CD4-positive, alpha-beta T cell treated with Interleukin-1 beta for 1 hour (primary cell): Measurements from ENCODE around the gene C2orf92.
A peak's percentile ranks its signal among the peaks of the same experiment; 100 is the strongest.

Experiments used
- DNase-seq, 2 donors: peaks; one replicate each; pipeline ENCODE4 v3.0.0-alpha.2; 2020 to 2022

C2orf92 gene

DNA sequence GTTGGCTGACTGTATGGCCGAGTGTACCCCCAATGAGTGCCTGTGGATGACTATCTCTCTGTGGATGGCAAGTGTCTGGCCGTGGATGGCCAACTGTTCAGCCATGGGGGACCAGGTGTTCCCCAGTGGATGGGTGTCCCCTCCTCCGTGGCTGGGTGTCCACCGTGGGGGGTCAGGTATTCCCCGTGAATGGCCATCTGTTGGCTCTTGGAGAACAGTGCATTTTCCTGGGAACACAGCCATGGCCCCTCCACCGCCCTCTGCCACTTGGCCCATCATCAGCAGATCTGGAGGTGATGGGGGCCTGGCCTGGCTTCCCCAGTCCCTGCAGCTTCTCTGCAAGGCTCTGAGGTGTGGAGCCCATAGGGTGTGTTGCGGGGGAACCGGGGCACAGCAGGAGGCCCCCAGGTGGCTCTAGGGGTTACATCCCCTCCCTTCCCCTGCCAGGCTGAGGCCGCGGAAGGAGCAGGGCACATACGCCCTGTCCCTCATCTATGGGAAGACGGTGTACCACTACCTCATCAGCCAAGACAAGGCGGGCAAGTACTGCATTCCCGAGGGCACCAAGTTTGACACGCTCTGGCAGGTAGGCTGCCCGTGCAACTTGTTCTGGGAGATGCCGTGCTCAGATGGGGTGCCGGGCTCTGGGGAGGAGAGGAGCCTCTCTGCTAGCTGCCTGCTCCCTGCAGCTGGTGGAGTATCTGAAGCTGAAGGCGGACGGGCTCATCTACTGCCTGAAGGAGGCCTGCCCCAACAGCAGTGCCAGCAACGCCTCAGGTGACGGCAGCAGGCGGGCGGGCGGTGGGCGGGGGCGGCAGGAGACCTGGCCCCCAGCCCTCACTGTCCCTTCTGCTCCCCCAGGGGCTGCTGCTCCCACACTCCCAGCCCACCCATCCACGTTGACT, 63.2 kb downstream of the C2orf92 start:
- no peak for DNase-seq

DNA sequence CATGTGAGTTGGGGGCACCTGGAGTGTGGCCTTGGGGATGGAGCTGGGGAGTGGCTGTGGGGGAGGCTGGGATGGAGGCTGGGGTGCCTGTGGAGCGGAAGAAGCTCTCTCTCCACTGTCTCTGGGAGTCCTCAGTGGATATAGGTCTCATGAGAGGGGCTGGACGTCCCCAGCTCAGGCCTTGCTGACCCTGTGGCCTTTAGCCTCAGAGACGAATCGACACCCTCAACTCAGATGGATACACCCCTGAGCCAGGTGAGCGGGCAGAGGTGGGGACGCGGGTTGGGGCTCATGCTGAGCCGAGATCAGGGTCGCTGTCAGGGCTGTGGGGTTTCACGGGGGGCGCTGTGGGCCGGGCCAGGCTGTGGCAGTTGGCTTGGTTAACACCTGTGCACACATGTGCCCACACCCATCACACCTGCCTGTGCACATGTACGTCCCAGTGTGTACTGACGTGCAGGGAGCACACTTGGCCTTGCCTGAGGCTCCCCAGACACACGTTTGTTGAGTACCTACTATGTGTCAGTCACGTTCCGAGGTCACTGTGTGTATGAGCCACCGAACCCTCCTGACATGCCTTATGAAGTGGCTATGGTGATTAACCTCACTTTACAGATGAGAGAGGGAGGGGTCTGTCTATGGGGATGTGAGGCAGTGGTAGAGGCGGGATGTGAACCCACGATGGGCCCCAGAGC, 64.0 kb downstream of the C2orf92 start:
- DNase-seq, result no peak

GRCh38 chr2:97734061-97735051, 64.8 kb downstream of the C2orf92 start:
- no peak for DNase-seq

DNA sequence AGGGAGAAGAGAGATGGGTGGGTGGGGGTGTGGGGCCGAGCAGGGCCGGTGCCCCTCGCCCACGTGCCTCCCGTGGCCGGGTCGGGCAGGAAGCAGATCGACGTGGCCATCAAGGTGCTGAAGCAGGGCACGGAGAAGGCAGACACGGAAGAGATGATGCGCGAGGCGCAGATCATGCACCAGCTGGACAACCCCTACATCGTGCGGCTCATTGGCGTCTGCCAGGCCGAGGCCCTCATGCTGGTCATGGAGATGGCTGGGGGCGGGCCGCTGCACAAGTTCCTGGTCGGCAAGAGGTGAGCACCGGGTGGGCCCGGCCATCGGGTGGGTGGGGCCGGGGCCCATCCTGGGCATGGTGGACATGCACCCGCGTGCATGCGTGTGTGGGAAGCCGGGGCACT, 65.6 kb downstream of the C2orf92 start:
- no peak for DNase-seq

DNA sequence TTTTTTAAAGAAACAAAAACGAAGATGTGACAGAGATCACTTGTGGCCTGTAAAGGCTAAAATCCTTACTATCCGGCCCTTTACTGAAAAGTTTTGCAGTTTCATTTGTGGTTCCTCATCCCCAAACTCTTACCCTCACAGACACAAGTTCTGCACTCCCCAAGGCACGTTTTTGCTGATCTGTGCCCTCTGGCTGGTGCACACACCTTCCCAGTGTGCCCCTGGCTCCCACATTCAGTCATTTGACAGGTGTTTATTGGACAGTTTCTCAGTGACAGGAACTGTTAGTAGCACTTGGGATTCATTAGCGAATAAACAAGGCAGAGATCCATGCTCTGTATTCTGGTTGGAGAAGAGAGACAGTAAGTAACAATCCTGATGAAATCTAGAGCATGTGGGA, 66.7 kb downstream of the C2orf92 start:
- no peak for DNase-seq

DNA sequence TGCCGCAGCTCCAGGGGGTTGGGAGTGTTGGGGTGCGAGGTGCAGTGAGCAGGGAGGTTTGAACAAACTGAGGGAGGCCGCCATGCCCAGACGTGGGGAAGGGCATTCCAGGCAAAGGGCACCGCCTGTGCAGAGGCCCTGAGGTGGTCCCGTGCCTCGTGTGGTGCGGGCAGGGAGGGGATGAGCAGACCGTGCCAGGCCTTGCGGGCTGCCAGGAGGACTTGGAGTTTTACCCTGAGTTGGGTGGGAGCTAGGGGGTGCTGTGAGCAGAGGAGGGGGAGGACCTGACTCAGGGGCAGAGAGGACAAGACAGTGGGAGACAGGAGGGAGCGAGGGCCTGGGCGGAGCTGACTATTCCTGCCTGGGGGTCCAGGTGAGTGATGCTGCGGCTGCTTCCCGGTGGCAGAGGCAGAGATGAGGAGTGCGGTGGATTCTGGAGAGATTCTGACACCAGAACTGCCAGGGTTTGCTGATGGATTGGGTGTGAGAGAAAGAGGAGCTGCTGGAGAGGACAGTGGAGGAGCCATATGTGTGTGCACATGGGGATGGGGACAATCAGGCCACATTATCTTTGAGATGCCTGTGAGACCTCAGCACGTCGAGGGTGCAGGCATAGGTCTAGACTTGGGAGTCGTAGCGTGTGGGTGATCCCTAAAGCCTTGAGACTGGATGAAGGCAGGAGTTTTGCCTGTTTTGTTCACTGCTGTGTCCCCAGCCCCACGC, 67.3 kb downstream of the C2orf92 start:
- DNase-seq, result no peak

DNA sequence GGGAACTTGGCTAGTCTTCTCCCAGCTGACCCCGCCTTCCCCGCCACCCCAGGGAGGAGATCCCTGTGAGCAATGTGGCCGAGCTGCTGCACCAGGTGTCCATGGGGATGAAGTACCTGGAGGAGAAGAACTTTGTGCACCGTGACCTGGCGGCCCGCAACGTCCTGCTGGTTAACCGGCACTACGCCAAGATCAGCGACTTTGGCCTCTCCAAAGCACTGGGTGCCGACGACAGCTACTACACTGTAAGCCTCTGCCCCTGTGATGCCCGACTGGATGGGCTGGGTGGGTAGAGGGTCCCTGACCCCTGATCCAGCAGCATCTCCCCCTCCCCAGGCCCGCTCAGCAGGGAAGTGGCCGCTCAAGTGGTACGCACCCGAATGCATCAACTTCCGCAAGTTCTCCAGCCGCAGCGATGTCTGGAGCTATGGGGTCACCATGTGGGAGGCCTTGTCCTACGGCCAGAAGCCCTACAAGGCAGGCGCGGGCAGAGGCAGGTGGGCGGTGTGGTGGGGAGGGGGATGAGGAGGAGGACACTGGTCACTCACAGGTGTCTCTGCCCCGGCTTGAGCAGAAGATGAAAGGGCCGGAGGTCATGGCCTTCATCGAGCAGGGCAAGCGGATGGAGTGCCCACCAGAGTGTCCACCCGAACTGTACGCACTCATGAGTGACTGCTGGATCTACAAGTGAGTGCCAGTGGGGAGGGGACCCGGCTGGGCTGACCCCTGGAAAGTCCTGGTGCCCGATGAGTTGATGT, 68.1 kb downstream of the C2orf92 start:
- DNase-seq, result no peak

- no peak for DNase-seq
These were observed 68.9 kb downstream of the C2orf92 start for GRCh38 chr2:97738179-97739019.

DNA sequence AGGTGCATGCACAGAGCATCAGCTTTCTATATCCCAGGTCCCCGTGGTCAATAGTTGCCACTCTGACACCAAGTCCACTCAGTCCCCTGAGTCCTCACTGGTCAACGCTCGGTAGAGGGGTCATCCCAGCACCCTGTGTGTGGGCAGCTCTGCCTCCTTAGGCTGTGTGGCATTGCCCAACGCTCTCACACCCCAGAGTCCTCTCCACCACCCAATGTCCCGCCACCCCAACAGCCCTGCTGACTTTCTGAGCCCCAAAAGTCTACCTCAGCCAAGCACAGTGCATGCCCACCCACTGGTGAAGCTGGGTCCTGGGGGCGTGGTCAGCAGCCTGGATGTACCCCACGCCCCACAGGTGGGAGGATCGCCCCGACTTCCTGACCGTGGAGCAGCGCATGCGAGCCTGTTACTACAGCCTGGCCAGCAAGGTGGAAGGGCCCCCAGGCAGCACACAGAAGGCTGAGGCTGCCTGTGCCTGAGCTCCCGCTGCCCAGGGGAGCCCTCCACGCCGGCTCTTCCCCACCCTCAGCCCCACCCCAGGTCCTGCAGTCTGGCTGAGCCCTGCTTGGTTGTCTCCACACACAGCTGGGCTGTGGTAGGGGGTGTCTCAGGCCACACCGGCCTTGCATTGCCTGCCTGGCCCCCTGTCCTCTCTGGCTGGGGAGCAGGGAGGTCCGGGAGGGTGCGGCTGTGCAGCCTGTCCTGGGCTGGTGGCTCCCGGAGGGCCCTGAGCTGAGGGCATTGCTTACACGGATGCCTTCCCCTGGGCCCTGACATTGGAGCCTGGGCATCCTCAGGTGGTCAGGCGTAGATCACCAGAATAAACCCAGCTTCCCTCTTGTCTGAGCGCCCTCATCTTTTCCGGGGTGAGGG, 69.7 kb downstream of the C2orf92 start:
- DNase-seq, result no peak

- DNase-seq, result no peak
These were observed 70.4 kb downstream of the C2orf92 start for GRCh38 chr2:97739893-97740245.

- peak; percentile 48 to 55 for DNase-seq
These were observed 71.2 kb downstream of the C2orf92 start for GRCh38 chr2:97740590-97741182.

- DNase-seq, result no peak
These were observed 71.7 kb downstream of the C2orf92 start for GRCh38 chr2:97741251-97741650.

- DNase-seq, result no peak
These were observed 72.2 kb downstream of the C2orf92 start for GRCh38 chr2:97741686-97742085.

- DNase-seq, result peak; percentile 16 to 35
These were observed 72.9 kb downstream of the C2orf92 start for GRCh38 chr2:97742381-97742847.

DNA sequence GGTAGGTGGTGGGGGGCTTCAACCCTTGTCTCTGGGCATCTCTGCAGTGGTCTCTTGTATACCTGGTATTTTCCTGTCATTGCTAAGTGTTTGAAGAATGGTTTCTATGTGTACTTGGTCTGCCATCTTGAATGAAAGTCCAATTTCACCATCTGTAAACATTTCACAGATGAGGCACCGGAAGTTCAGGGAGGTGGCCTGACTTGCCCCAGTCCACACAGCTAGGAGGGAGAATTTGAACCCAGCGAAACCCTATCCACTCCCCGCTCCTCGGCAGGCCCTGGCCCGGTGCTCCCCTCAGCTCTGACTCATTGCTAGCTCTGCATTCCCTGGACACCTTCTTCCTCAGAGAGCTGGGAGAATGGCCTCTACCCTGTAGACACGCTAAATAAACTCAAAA, 74.4 kb downstream of the C2orf92 start:
- no peak for DNase-seq

DNA sequence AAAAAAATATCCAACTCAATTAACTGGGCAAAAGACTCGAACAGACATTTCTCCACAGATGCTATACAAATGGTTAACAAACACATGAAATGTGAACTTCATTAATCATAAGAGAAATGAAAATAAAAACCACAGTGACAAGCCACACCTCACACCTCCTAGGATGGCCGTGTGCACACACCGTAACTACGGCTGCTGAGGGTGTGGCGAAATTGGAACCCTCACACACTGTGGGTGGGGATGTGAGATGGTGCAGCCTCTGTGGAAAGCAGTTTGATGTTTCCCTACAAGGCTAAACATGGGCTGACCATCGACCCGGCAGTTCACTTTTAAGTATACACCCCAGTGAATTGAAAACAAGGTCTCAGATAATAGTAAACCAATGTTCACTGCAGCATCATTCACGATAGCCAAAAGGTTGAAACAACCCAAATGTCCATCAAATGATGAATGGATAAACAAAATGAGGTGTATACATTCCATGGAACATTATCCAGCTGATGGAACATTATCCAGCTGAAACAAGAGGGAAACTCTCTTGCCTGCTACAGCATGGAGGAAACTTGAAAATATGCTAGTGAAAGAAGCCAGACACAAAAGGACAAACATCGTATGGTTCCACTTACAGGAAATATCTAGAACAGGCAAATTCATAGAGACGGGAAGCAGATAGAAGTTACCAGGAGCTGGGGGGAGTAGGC, 76.1 kb downstream of the C2orf92 start:
- DNase-seq, result peak; percentile 37 to 57

DNA sequence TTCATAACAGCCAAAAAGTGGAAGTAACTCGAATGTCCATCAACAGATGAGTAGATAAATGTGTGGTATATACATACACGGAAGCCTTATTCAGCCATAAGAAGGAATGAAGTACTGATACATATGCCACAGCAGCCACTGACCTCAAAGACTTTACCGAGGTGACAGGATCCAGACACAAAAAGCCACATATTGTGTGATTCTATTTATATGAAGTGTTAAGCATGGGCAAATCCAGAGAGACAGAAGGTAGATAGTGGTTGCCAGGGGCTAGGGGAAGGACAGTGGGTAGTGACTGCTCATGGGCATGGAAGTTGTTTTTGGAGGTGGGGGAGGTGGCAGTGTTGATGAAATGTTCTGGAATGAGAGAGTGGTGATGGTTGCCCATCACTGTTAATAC, 77.8 kb downstream of the C2orf92 start:
- peak in 1 of 2 donors; percentile 16 for DNase-seq

GRCh38 chr2:97747716-97748115, 78.2 kb downstream of the C2orf92 start:
- DNase-seq, result no peak
